HEK293 (cell line): ENCODE data around the gene AHCYL2.

Source experiments
- SP3 ChIP-seq: fragments of 450-650 bp; formaldehyde crosslinking; IDR thresholded peaks from 2 replicates; pipeline ENCODE4 v1.5.1; 2016; ENCODE audit warnings: missing biosample characterization, missing genetic modification characterization
- ZNF175 ChIP-seq: fragments of 450-650 bp; formaldehyde crosslinking; IDR thresholded peaks from 2 replicates; pipeline ENCODE4 v1.5.1; 2016; ENCODE audit warnings: missing biosample characterization, missing genetic modification characterization
- TF ChIP-seq, protein P1 (sequence below): fragments of 450-650 bp; formaldehyde crosslinking; IDR thresholded peaks from 2 replicates; pipeline ENCODE4 v1.5.1; 2016; ENCODE audit warnings: missing biosample characterization, missing genetic modification characterization

DNA sequence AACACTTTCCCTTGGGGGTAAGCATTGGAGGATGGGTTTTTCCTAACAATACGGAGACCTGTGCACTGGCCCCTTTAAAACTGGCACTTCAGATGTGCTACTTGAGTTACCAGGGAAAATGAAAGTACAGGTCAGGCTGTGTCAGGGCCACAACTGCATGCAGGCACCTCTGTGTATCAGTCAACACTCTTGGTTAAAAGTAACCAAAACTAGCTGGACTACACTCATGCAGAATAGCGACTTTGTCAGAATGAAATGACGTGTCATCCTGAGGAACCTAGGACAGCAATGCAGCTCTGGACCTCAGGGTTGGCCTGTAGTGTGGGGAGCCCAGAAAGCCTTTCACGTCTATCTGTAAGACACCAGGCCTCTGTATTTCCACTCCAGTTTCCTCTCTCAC is 243.7 kb downstream of the AHCYL2 start:
- TF ChIP-seq, protein P1, sequence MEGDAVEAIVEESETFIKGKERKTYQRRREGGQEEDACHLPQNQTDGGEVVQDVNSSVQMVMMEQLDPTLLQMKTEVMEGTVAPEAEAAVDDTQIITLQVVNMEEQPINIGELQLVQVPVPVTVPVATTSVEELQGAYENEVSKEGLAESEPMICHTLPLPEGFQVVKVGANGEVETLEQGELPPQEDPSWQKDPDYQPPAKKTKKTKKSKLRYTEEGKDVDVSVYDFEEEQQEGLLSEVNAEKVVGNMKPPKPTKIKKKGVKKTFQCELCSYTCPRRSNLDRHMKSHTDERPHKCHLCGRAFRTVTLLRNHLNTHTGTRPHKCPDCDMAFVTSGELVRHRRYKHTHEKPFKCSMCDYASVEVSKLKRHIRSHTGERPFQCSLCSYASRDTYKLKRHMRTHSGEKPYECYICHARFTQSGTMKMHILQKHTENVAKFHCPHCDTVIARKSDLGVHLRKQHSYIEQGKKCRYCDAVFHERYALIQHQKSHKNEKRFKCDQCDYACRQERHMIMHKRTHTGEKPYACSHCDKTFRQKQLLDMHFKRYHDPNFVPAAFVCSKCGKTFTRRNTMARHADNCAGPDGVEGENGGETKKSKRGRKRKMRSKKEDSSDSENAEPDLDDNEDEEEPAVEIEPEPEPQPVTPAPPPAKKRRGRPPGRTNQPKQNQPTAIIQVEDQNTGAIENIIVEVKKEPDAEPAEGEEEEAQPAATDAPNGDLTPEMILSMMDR (tag by site-specific recombination), result no peak
- no peak for TF ChIP-seq ZNF175 (tag by site-specific recombination)
- TF ChIP-seq SP3 (tag by site-specific recombination), result no peak
